ENCODE data around the gene SERPINB10. TPM values are rescaled to one million over a fixed set of nuclear protein-coding genes. Genes with fewer than 3 reads are reported as not detected.

The SERPINB10 gene
- total RNA-seq, 1 donor from 2014 or later = not detected

- TF ChIP-seq CTCF (IDR thresholded peaks at IDR 0.05; ENCODE audit: insufficient read depth, low read length, poor library complexity, severe bottlenecking) = no peak
- no peak for DNase-seq (ENCODE audit: low read depth)
- Histone ChIP-seq H3K36me3 (ENCODE audit: control insufficient read depth, insufficient read depth, low read length) (peaks cover 1% of the 10 kb centered on the region), H3K27me3 (ENCODE audit: control insufficient read depth, insufficient read depth, low read length) (no peaks in the 10 kb centered on the region), H3K4me3 (ENCODE audit: low read depth, low read length) (no peak overlapping the region)
These were observed 73.2 kb downstream of the SERPINB10 start for GRCh38 chr18:63980896-63981460.

DNA sequence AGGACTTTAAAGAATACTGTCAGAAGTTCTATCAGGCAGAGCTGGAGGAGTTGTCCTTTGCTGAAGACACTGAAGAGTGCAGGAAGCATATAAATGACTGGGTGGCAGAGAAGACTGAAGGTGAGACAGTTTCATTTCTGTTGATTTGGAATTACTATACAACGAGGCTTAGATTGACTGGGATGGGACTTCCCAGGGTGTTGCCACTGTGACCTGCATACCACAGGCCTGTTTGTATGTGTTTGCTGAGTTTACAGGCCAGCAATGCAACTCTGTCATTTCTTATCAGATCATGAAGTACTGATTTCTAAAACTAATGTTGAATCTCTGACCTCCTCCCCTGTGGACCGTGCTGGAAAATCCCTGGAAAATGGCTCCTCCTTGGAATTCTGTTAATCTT, 74.0 kb downstream of the SERPINB10 start:
- H3K36me3 ChIP-seq (ENCODE audit: control insufficient read depth, insufficient read depth, low read length) = peaks cover 1% of the 10 kb centered on the region
- no peak overlapping the region for H3K4me3 ChIP-seq (ENCODE audit: low read depth, low read length)
- TF ChIP-seq CTCF (IDR thresholded peaks at IDR 0.05; ENCODE audit: insufficient read depth, low read length, poor library complexity, severe bottlenecking) = no peak
- no peaks in the 10 kb centered on the region for H3K27me3 ChIP-seq (ENCODE audit: control insufficient read depth, insufficient read depth, low read length)
- DNase-seq (ENCODE audit: low read depth) = no peak

DNA sequence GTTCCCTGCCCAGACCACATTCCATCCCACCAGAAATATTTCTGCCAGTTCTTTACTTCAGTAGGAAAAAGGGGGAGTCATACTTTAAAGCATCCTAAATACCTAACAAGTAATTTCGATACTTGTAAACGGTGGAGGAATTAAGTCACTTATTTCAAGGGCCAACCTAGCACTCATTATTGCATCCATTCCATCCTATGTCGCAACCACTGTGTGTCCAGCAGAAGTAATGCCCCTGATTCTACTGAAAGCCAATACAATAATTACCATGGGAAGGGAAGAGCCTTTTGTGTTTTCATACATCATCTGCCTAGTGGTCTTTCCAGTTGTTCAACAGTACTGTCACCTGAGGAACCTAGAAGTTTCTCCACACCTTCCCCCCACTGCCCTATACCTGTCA, 74.6 kb downstream of the SERPINB10 start:
- DNase-seq (ENCODE audit: low read depth) = no peak
- TF ChIP-seq CTCF (IDR thresholded peaks at IDR 0.05; ENCODE audit: insufficient read depth, low read length, poor library complexity, severe bottlenecking) = no peak
- Histone ChIP-seq H3K4me3 (ENCODE audit: low read depth, low read length) (no peak overlapping the region), H3K27me3 (ENCODE audit: control insufficient read depth, insufficient read depth, low read length) (no peaks in the 10 kb centered on the region), H3K36me3 (ENCODE audit: control insufficient read depth, insufficient read depth, low read length) (peaks cover 1% of the 10 kb centered on the region)

Other genes starting within 250 kb of the SERPINB10 start
- not detected in 2 replicates for gene SERPINB3, start 246.1 kb upstream of the SERPINB10 start, total RNA-seq
- gene SERPINB11, start 205.0 kb upstream of the SERPINB10 start, total RNA-seq = not detected in 2 replicates
- gene SERPINB7, start 132.5 kb upstream of the SERPINB10 start, total RNA-seq = 2.2 and 3.1 TPM in 2 replicates
- gene SERPINB2, start 20.3 kb upstream of the SERPINB10 start, total RNA-seq = 3.3 and 4.1 TPM in 2 replicates
- not detected in 2 replicates for gene HMSD, start 41.3 kb downstream of the SERPINB10 start, total RNA-seq
- 22.5 and 23.6 TPM in 2 replicates for gene SERPINB8, start 62.1 kb downstream of the SERPINB10 start, total RNA-seq
- gene LINC00305, start 241.1 kb downstream of the SERPINB10 start, total RNA-seq = not detected in 2 replicates

Data from kidney epithelial cell (primary cell).